Measurements from ENCODE around the gene ZBTB44. TPM values are rescaled to one million over a fixed set of nuclear protein-coding genes. Genes with fewer than 3 reads are reported as not detected.

ZBTB44 gene
- total and polyA plus RNA-seq, 2 experiments from 2014 or later, result 7.1 to 36.1 TPM

DNA sequence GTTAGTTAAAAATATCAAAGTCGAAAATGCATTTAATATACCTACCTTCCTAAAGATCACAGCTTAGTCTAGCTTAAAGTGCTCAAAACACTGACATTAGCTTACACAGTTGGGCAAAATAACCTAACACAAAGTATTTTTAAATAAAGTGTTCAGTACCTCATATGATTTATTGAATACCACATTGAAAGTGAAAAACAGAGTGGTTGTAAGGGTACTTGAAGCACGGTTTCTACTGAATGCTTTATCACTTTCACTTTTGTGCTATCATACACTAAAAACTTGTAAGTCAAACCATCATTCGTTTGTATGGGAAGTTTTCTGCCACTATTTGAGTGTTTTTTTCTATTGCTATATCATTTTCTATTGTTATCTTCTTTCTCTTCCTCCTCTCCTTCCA, 36.6 kb downstream of the ZBTB44 start:
- Histone ChIP-seq H3K9me3 (ENCODE audit: low read depth) (no peaks in the 10 kb centered on the region), H3K36me3 (no peaks in the 10 kb centered on the region), H3K27me3 (no peaks in the 10 kb centered on the region), H3K4me3 (no peak overlapping the region), H3K4me1 (ENCODE audit: low read depth) (peaks cover 8% of the 10 kb centered on the region), H3K27ac (no peak overlapping the region)
- TF ChIP-seq, protein P1, sequence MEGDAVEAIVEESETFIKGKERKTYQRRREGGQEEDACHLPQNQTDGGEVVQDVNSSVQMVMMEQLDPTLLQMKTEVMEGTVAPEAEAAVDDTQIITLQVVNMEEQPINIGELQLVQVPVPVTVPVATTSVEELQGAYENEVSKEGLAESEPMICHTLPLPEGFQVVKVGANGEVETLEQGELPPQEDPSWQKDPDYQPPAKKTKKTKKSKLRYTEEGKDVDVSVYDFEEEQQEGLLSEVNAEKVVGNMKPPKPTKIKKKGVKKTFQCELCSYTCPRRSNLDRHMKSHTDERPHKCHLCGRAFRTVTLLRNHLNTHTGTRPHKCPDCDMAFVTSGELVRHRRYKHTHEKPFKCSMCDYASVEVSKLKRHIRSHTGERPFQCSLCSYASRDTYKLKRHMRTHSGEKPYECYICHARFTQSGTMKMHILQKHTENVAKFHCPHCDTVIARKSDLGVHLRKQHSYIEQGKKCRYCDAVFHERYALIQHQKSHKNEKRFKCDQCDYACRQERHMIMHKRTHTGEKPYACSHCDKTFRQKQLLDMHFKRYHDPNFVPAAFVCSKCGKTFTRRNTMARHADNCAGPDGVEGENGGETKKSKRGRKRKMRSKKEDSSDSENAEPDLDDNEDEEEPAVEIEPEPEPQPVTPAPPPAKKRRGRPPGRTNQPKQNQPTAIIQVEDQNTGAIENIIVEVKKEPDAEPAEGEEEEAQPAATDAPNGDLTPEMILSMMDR (IDR thresholded peaks at IDR 0.05; ENCODE audit: low read depth, low read length), result no peak
- no peak for DNase-seq (ENCODE audit: low read depth in 1 of 2, low spot score in 1 of 2)

- Histone ChIP-seq H3K27ac (no peak overlapping the region), H3K4me1 (ENCODE audit: low read depth) (peaks cover 8% of the 10 kb centered on the region), H3K4me3 (no peak overlapping the region), H3K9me3 (ENCODE audit: low read depth) (no peaks in the 10 kb centered on the region), H3K27me3 (no peaks in the 10 kb centered on the region), H3K36me3 (peaks cover 6% of the 10 kb centered on the region)
- TF ChIP-seq, protein P1 (IDR thresholded peaks at IDR 0.05; ENCODE audit: low read depth, low read length), result no peak
- DNase-seq (ENCODE audit: low read depth in 1 of 2, low spot score in 1 of 2), result no peak
Measured at GRCh38 chr11:130272336-130272735, 42.4 kb downstream of the ZBTB44 start.

DNA sequence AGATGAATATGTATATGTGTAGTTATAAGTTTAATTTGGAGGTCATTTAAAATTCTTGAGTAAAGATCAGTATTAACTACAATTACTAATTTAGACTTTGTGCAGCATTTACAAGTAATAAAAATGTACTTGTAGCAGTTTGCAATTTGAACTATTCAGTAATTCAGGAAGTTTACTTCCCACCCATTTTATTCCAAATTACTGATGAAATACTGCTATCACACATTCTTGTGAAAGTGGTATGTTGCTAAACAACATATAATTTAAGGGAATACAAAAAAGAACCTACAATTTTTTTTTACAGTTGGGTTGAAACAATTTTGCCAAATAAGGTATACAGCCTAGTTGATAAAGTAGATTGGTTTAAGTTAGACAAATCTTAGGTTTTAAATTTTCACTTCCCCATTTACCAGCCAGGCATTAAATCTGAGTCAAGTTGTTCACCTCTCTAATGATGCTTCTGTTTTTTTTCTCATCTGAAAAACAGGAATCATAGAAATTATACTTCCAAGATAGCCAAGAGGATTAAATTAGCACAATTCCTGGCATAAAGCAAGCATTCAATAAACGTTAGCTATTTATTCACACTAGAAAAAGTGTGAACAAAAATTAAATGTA, 45.3 kb downstream of the ZBTB44 start:
- Histone ChIP-seq H3K4me1 (ENCODE audit: low read depth) (peaks cover 14% of the 10 kb centered on the region), H3K9me3 (ENCODE audit: low read depth) (no peaks in the 10 kb centered on the region)
- TF ChIP-seq, protein P1 (IDR thresholded peaks at IDR 0.05; ENCODE audit: low read depth, low read length), result no peak

DNA sequence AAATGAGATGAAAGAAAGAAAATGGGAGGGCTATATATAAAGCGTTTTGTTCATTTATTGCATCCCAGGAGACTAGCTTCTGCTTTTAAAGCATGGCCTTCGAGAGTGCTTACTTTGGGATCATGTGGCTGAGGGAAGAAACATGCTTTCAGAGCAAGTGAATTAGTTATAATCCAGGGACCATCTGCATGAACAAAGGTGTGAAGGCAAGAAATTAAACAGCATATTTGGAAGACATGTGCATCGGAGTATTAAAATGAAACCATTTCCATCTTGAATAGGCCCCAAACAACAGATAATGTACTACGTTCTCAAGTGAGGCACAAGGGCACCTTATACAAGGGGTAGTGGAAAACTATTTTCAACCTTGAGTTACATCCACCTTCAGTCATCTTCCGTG, 51.4 kb downstream of the ZBTB44 start:
- Histone ChIP-seq H3K4me3 (no peak overlapping the region), H3K4me1 (ENCODE audit: low read depth) (peaks cover 10% of the 10 kb centered on the region), H3K27ac (no peak overlapping the region), H3K27me3 (no peaks in the 10 kb centered on the region), H3K36me3 (peaks cover 5% of the 10 kb centered on the region), H3K9me3 (ENCODE audit: low read depth) (no peaks in the 10 kb centered on the region)
- DNase-seq (ENCODE audit: low read depth in 1 of 2, low spot score in 1 of 2), result no peak
- TF ChIP-seq, protein P1 (IDR thresholded peaks at IDR 0.05; ENCODE audit: low read depth, low read length), result no peak

More for the DNA sequence above, 45.3 kb downstream of the ZBTB44 start:
- Histone ChIP-seq H3K27ac (no peak overlapping the region), H3K36me3 (peaks cover 6% of the 10 kb centered on the region), H3K27me3 (no peaks in the 10 kb centered on the region), H3K4me3 (no peak overlapping the region)
- DNase-seq (ENCODE audit: low read depth in 1 of 2, low spot score in 1 of 2), result peak in 1 of 2 donors; percentile 26

GRCh38 chr11:130262424-130262823, 52.3 kb downstream of the ZBTB44 start:
- H3K9me3 ChIP-seq (ENCODE audit: low read depth), result no peaks in the 10 kb centered on the region
- H3K27me3 ChIP-seq, result no peaks in the 10 kb centered on the region

More at GRCh38 chr11:130262424-130262823, 52.3 kb downstream of the ZBTB44 start:
- Histone ChIP-seq H3K27ac (no peak overlapping the region), H3K4me1 (ENCODE audit: low read depth) (peaks cover 10% of the 10 kb centered on the region), H3K4me3 (no peak overlapping the region), H3K36me3 (peaks cover 5% of the 10 kb centered on the region)
- no peak for DNase-seq (ENCODE audit: low read depth in 1 of 2, low spot score in 1 of 2)
- TF ChIP-seq, protein P1 (IDR thresholded peaks at IDR 0.05; ENCODE audit: low read depth, low read length), result no peak

All from cardiac muscle cell (in vitro differentiated cells and primary cell).